Measurements from ENCODE around the gene HDAC7.
A peak's percentile ranks its signal among the peaks of the same experiment; 100 is the strongest.
"Not testable (repeated sequence)": the region's sequence is repeated elsewhere in the genome, so short reads cannot be mapped to it uniquely, and the experiment has no call there.

Gene HDAC7

DNA sequence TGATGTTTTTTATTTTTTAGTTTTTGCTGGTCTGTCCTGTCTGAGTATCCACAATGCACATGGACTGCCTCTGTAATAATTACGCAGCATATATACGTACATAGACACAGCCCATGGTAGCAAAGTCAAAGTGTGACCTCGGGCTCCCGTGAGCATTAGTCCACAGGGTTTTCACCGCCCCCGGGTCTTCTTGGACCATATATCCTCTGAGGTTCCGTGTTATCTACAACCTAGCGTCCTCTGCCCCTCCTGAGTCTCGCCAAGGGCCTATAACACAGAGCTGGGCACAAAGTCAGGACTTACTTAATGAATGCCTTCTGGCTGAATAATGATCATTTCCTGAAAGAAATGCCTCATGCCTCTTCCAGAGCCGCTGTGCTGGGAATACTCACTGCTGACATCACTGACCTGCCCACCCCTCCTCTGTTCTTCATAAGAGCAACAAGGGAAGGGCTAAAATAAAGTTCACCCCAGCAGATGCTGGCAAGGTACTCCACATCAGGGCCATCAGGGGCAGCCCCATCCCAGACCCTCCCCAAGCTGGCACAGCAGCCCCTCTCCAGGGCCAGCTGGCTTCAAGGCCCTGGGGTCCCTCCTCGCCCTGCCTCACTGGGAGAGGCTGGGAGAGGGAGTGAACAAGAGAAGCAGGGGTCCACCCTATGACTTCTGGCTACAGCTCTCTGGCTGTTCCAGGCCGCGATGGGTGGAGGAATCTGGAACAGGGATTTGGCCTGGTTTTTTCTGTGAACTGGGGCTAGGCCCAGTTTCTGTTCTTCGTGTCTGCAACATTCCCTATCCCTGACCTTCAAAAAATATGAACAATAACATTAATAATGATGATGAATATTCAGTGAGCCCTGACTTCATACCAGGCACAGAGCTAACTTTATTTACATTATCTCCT lies 7.9 kb downstream of the HDAC7 start:
- DNase-seq = no peak

DNA sequence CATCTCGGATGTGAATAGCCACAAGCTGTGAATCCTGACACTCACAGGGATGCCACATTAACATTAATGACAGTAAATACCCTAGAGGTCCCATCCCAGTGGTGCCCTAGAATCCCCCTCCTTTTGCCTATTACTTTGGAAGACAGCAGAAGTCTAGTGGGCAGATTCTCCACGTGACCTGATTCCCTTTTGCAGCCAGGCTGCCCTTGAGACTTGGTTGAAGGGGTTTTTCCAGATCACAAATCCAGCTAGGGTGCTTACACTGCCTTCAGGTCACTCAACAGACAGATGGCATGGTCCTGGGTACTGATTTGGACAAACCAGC lies 8.7 kb downstream of the HDAC7 start:
- no peak for DNase-seq

DNA sequence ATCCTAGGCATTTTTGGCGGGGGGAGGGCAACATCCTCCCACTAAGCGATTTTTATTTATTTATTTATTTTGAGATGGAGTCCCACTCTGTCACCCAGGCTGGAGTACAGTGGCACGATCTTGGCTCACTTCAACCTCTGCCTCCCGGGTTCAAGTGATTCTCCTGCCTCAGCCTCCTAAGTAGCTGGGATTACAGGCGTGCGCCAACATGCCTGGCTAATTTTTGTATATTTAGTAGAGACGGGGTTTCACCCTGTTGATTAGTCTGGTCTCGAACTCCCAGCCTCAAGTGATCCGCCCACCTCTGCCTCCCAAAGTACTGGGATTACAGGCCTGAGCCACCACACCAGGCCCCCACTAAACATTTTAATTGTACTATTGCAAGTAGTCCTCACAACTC lies 10.2 kb downstream of the HDAC7 start:
- DNase-seq = not testable (repeated sequence)

DNA sequence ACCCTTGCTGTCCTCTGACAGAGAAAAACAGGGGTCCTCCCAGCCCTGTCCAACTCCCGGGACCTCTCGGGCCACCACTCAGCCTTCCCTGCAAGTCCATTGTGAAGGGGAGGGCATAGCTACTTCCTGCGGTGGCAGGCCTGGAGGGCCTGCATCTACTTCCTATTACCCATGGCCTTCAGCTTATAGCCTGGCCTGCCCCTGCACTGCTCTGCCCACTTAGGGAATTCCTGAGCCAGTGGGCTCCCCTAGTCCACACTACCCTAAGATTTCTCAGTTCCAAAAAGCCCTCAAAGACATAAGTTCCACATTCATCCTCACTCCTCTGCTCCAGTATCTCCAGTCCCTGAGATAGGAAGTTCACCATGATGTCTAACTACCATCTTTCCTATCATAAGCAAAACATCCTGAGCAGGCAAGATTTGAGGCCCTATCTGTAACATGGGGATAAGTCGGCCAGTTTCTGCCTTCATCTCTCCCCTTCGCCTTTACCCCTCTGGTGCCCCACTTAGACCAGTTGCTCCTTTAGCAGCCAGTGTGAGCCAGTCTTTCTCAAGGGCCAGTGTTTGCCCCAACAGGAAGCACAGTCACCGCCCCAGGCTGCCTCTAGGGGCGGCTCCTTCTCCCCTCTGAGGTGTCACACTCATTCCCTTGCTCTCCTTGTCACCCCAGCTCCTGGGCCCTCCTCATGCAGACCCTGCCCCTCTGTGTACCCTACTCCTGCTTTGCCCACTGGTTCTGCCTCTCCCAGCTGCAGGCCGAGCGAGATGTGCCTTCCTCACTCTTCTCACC lies 10.9 kb downstream of the HDAC7 start:
- DNase-seq = no peak

DNA sequence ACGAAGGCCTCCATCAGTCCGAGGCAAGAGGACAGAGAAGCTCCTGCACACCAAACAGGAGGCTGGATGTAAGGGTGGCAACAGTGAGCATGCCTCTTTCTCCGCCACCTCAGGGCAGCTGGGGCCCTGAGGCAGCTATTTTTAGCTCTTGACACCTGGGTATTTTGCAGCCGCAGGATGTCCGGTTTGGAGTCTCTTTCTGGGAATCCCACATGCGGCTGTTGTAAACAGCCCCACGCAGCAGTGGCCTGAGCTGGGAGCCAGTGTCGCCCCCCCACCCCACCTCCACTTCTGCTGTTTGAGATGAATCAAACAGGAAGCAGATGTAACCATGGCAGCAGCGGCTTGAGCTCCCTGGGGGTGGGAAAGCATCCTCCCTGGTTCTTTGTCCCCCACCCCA lies 11.7 kb downstream of the HDAC7 start:
- DNase-seq = peak; percentile 26 to 57

DNA sequence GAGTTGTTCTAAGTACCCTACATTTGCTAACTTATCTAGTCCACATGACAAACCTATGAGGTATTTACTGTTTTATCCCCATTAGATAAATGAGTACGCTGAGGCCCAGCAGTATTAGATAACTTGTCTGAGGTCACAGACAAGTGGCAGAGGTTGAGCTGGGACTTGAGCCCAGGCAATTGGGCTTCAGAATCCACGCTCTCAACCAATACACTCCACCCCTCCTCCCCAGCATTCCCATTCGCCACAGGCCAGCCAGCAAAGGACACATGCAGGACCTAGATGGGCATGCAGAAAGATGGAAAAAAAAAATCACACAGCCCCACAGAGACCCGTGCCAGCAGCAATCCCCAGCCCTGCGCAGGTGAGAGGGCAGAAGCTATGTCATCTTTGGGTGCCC lies 12.4 kb downstream of the HDAC7 start:
- DNase-seq = no peak

DNA sequence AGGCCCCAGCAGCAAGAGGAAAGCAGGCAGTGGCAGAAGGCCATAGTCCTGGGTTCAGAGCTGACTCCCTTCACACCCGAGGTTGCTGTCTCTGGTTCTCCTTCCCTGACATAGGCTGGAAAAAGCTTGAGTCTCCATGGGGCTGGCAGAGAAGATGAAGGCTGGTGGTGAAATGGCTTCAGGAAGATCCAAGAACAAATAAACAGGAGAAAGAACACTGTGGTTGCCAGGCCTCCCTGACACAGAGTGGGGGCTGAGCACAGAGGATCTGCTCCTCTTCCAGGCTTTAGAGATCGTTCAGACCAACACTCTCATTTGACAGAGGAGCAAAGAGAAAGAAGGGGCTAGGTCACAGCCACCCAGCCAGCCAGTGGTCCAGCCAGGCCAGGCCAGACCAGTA lies 14.3 kb downstream of the HDAC7 start:
- DNase-seq = no peak

DNA sequence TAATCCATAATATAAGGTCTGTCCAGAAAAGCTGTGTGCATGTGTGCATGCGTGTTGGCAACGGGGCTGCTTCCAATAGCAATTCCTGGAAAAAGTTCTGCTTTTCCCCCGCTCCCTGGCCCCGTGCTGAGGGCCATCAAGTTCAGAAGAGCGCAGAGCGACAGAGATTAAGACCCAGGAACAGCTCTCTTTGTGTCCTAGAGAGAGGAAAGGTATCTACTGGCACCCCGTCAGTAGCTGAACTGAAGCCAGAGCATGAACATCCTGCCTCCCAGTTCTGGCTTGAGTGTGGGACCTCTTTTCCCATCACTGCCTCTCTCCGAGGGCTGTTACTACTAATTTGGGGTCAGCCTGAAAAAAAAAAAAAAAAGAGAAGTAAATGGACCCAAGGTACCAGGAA lies 15.5 kb downstream of the HDAC7 start:
- DNase-seq = no peak

DNA sequence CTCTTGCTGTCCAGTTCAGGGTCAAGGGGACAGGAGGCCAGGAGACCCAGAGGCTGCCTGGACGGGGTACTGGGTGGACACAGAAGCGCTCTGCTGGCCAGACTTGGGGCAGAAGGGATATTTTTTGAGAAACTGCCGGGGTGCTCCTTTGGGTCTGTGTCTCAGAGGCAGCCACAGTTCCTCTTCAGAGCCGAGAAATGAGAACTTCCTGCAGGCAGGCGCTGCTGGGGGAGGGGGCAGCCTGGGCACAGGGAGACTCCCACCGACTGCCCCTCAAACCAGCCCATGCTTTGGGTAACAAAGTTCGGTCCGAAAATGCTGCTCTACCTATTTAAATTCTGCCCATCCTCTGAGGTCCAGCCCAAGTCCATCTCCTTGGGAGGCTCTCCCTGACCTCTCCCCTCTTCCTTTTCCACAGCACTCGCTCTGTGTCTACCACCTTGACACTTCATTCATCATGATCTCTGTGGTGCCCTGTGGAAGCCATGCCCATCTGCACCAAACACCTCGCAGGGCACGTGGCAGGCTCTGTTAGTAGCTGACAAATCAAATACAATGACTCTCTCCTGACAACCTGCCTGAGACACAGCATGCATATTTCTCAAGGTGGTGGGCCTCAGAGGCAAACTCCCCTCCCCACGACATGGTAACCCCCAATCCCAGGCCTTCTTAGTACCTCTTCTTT lies 16.4 kb downstream of the HDAC7 start:
- DNase-seq = no peak

DNA sequence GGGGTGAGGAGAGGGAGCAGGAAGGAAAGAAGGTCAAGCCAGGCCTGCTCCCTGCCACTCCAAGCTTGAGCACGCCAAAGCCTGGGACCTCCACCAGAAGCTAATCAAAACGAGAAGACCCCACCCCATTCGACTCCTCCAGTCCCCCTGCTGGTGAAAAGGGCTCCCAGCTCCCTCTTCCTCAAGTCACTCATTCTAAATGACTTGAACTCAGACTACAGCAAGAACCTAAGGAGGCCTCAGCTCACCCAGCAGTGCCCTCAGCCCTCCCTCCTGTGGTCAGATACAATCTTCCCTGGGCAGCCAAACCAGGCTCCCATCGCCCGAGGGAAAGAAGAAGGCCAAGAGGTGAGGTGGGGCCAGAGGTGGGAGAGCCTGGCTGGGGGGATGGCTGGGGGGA lies 17.4 kb downstream of the HDAC7 start:
- DNase-seq = no peak

DNA sequence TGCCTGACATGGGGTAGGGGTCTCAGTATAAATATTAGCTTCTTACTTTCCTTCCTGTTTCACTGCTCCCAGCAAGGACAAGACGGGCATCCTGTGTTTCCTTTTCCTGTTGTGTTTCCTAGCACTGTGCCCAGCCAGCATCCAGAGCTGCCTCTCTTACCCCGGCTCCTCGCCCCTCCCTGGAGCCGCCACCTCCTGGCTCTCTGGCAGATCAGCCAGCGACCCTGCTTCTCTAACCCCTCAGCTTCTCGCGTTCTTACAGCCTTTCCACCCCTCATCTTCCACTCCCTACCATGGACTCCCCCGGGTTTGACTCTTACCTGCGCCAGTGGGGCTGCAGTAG lies 17.8 kb downstream of the HDAC7 start:
- no peak for DNase-seq

DNA sequence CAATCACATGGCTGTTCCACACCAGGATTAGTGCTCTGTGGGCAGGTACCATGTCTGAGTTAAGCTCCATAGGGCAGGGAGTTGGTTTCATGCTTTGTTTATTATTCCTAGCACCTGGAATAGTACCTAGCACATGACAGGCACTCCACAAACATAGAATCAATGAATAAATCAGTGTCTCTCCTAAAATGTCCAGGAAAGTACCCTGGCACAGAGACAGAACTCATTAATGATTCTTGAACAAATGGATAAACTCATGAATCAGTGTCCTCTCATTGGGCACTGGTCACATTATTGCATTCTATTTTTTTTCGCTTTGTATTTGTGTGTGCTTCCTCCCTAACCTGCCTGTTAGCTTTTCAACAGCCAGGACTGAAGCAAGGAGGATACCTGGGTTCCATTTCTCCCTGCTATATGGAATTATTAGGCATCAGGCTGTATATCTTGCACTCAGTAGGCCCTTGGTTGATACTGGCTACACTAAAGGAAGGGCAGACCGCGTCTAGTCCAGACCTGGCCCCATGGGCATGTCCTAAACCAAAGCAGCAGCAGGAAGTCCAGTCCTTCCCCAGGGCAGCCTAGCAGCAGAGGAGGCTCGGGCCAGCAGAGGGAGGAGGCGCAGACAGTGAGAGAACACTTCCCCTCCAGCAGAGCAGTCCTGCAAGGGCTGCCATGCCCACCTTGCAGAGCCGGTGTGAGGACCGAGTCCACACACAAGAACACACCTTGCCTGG lies 18.4 kb downstream of the HDAC7 start:
- DNase-seq = no peak

DNA sequence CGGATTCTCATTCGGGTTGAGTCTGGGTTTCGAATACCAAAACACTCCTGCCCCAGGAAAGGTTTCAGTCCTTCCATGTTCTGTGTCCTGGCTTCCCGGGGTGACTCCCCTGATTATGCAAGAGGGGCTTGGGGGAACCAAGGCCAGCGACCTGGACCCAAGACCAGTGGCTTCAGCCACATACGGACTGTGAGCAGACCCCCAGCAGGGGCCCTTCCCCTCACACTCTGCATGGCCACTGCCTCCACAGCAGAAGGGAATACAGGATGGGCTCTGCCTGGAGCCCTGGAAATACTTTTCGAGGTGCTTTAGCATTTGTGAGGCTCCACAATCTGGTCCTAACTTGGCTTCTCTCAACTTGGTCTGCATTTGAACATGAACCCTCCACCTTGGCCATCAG lies 19.1 kb downstream of the HDAC7 start:
- no peak for DNase-seq

DNA sequence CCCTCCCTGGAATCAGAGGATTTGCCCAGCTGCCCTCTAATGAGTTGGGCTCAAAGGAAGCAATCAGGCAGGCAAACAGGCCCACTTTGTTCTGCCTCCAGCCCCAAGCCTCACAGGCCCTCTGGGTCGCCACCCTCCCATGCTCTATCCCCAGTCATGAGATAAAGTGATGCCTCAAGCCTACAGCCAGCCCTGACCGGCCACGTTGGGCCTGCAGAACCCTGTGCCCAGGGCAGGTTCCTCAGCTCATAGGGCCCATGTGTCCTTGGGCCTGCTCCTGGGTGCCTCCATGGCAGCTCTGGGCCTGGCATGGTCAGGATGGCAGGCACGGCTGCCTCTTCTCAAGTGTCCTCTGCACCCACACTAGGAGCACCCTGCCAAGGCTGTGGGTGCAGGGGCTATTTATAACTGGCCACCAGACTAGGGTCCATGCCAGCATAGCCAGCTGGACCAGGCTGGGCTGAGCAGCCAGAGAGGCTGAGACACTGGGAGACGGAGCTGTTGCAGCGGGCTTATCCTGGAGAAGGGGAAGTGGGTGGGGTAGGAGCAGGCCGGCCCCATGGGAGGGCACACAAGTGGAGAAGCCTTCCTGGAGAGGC lies 20.2 kb downstream of the HDAC7 start:
- DNase-seq = no peak

DNA sequence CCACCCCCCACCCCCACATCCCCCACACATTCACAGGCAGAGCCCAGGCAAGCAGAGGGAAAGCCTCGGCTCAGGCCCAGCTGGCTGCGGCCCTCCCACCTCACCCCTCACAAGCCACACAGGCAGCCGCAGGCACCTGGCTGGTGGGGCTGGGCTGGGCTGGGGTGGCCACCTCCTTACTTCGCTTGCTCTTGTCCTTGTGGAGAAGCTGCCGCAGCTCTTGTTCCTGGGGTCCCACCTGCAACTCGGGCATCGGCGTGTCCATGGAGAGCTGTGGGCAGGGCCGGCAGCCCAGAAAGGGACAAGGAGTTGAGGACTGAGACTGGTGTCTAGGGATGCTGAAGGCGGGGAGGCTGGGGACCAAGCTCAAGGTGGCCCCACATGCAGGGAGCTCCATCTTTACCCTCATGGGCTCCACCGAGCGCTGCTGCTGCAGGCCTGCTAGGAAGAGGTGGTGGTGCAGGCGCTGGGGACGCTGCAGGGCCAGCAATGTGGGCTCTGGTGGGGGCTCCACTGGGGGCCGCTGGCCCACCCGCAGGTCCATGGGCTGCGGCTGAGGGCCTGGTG lies 21.2 kb downstream of the HDAC7 start:
- DNase-seq = no peak

DNA sequence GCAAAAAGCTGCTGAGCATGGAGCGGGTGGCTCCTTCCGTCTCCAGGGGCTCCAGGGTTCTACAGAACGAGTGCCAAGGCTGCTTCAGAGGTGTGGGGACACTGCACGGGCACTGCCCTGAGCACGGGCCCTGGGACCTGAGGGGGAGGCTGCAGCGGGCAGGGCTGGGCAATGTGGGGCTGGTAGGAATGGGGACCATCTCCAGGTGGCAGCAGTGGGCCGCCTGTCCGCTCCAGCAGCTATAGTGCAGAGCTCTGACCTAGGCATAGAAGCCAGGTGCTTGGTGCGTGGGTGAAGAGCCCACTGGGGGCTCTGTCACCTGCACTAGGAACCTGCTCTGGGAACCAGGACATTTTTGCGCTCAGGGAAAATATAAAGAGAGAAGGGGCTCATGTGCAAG lies 22.3 kb downstream of the HDAC7 start:
- peak; percentile 8 to 39 for DNase-seq

DNA sequence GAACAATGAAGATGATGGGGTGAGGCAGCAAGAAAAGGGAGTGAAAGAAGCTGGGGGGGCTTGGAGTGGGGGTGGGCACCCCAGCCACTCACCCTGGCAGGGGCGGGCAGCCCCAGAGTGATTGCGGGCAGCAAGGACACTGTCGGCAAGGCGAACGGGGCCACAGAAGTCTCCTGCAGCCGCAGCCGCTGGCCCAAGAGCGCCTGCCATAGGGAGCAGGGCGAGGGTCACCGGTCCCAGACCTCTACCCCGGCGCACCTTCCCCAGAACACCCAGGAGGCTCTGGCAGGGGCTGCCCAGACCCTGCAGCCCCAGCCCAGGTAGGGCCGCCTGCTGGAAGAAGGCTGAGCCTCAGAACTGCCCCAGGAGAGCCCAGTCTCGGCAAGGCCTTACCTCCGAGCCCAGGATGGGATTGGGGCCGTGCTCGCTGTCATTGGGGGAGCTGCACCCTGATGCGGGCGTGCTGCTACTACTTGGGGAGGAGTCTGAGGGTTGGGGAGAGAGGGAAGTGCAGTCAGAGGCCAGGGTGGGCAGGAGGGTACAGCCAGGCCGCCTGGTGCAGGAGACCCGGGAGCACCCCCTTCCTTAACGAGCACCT lies 23.8 kb downstream of the HDAC7 start:
- no peak for DNase-seq

DNA sequence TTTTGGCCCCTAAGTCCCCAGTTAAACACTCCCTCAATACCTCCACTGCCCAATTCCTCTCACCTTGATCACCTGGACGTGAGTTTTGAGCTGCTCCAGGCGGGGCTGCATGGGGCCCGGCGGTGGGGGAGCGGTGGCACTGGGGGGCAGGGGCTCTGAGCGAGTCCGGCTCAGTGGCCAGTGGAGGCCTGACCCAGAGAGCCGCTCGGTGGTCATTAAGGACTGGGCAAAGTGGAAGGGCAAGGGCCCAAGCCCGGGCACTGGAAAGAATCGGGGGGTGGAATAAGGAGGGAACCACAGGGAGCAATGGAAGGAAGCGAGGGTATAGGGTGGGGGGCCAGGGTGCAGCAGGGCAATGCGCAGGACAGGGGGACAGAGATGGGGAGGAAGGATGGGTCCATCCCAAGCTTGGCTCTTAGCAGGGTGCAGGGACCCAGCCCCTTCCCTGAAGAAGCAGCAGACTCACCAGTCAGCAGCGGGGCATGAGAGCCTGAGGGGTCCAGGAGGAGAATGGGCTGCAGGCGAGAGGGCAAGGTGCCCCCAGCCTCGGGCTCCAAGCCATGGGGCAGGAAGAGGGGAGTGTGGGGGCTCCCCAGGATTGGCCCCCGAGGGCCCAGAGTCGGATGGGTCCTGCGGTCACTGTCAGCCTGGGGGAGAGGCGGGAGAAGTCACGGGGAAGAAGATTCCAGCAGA lies 24.4 kb downstream of the HDAC7 start:
- no peak for DNase-seq

DNA sequence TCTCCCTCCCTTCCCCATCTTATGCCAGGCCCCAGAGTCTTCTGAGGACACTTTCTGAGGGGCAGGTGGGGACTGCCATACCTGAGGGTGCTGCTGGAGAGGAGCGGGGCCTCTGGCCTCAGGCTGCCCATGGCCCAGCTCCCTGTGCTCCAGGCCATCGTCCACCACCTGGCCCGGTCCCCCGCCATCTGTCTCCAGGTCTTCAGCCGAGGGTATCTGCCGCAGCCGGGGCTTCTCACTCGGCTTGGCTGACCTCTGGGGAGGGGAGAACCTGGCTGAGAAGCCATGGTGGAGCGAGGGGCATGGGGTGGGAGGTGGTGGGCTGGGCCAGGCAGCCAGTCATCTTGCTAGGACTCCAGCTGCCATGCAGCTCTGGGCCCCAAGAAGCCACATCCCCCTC lies 25.0 kb downstream of the HDAC7 start:
- no peak for DNase-seq

DNA sequence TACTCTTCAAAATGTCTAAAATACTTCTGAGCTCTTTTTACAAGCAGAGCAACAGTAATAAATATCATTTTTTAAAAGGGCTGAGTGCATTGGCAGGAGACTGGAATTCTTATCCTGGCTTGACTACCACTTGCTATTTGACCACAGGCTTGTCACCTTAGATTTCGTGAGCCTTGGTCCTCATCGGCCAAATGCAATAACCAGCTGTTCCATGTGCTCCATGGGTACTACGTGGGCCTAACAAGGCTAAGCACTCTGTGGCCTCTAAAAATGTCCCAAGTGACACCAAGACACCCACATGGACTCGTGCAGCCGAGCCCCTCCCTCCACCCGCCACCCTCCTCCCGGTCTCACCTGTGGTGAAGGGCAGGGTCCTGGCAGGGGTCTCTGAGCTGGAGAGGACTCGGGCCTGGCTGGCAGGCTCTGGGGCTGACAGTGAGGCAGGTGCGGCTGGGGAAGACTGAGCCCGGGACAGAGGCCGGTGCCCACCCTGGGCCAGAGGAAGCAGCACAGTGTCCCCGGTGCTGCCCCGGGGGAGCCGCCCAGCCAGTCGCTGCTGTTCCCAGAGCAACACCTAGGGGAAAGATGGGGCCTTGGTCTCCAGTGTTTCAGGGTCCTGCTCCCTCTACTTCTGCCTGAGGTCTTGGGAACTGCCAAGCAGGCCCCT lies 26.6 kb downstream of the HDAC7 start:
- DNase-seq = no peak

DNA sequence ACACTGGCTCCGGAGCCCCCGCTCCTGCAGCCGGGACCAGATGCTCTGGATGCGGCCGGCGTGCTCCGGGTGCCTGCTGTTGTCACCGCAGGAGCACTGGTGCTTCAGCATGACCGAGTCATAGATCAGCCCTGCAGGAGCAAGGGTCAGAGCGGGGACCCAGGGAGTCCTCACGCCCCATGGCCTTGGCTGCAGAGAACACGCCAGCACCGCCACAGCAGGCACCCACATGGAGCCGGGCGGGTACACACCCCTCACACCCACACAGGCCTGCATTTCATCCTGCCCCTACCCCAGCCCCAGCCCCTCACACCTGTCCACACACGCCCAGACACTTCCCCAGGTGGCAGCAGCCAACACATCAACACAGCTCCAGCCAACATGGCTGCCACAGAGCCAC lies 27.8 kb downstream of the HDAC7 start:
- DNase-seq = no peak
